Lung (tissue), 12 donors: Measurements from ENCODE around the gene DCDC2C. TPM values are rescaled to one million over a fixed set of nuclear protein-coding genes. Genes with fewer than 3 reads are reported as not detected.
A peak's percentile ranks its signal among the peaks of the same experiment; 100 is the strongest.

Source experiments
- ATAC-seq: fragments of 200-7000 bp; cut with Tn5 transposase; one replicate; pipeline ENCODE4 v1.9.1; 2020; ENCODE audit warnings: moderate number of reproducible peaks; ENCODE audit not compliant: insufficient read depth, low FRiP score
- DNase-seq, 3 donors: peaks; one replicate each; pipeline ENCODE4 v3.0.0-alpha.2; 2013 to 2017
- H3K27ac ChIP-seq, 2 donors: one replicate each; pipeline ENCODE4 v1.5.1; 2013; ENCODE audit warnings: mild to moderate bottlenecking in 2 of 2, moderate library complexity in 2 of 2, control low read depth in 1 of 2, inconsistent platforms in 1 of 2, low read depth in 1 of 2, low read length in 1 of 2
- H3K27me3 ChIP-seq, 3 donors: one replicate each; pipeline ENCODE4 v1.5.1; 2013; ENCODE audit warnings: low read length in 2 of 3; ENCODE audit not compliant: control insufficient read depth in 3 of 3, insufficient read depth in 3 of 3
- H3K36me3 ChIP-seq, 4 donors: one replicate each; pipeline ENCODE4 v1.5.1; 2013; ENCODE audit warnings: low read length in 4 of 4, mild to moderate bottlenecking in 1 of 4, moderate library complexity in 1 of 4; ENCODE audit not compliant: control insufficient read depth in 4 of 4, insufficient read depth in 4 of 4
- H3K4me1 ChIP-seq, 5 donors: one replicate each; pipeline ENCODE4 v1.5.1; 2013; ENCODE audit warnings: low read length in 5 of 5, mild to moderate bottlenecking in 2 of 5, moderate library complexity in 1 of 5; ENCODE audit not compliant: control insufficient read depth in 5 of 5, insufficient read depth in 5 of 5
- H3K4me3 ChIP-seq: one replicate; pipeline ENCODE4 v1.5.1; 2013; ENCODE audit warnings: mild to moderate bottlenecking, control low read depth, moderate library complexity
- H3K9ac ChIP-seq, 2 donors: one replicate each; pipeline ENCODE4 v1.5.1; 2013; ENCODE audit warnings: low read length in 2 of 2, control low read depth in 1 of 2; ENCODE audit not compliant: insufficient read depth in 1 of 2
- H3K9me3 ChIP-seq, 4 donors: one replicate each; pipeline ENCODE4 v1.5.1; 2013; ENCODE audit warnings: low read length in 3 of 4, mild to moderate bottlenecking in 1 of 4, moderate library complexity in 1 of 4; ENCODE audit not compliant: control insufficient read depth in 4 of 4, insufficient read depth in 3 of 4
- CTCF ChIP-seq: IDR thresholded peaks from 2 replicates; pipeline ENCODE4 v1.5.1; 2012; ENCODE audit warnings: mild to moderate bottlenecking; ENCODE audit errors: control extremely low read depth, extremely low read depth
- WGBS, 2 donors: extraction: QIAGEN DNeasy Blood & Tissue Kit; methylation state at CpG; one replicate each; pipeline ENCODE4 v1.1.7; 2013; 5-methylcytosine and 5-hydroxymethylcytosine counted together
- polyA plus RNA-seq, 2 donors: library from polyadenylated mRNA; stranded (reverse); fragments of 200-250 nt; gene quantifications; one replicate each; pipeline ENCODE4 v1.2.1, GENCODE V29; 2013
- total RNA-seq, 2 donors: library from RNA; depleted of rRNA in 1 of 2; stranded (reverse); fragments of >200 nt in 1 of 2; gene quantifications; one replicate each; pipeline ENCODE4 v1.2.1, GENCODE V29; 2014 to 2021
- donor health status: control.
- donor health status: control.
- donor health status: Bipolar disorder and iron deficiency.
- donor health status: healthy.
- donor health status: DM: yes; HTN: yes; CAD: no.

Gene DCDC2C
- total and polyA plus RNA-seq, 4 donors: 0.37 TPM; not detected in 3

- Histone ChIP-seq H3K27ac (no peak overlapping the region), H3K9ac (no peak overlapping the region), H3K36me3 (no peaks in the 10 kb centered on the region), H3K9me3 (no peaks in the 10 kb centered on the region), H3K27me3 (no peaks in the 10 kb centered on the region), H3K4me1 (no peaks in the 10 kb centered on the region), H3K4me3 (no peak overlapping the region)
- ATAC-seq: no peak
- no peak for DNase-seq
- TF ChIP-seq CTCF: no peak
- 84 to 89% methylated on average over 4 of the region's 4 CpGs for whole genome bisulfite sequencing, 2 donors
Observed at GRCh38 chr2:3801506-3801905, 98.1 kb downstream of the DCDC2C start.

- Histone ChIP-seq H3K4me1 (no peaks in the 10 kb centered on the region), H3K9ac (no peak overlapping the region), H3K9me3 (no peaks in the 10 kb centered on the region), H3K4me3 (no peak overlapping the region), H3K36me3 (no peaks in the 10 kb centered on the region), H3K27ac (no peak overlapping the region), H3K27me3 (no peaks in the 10 kb centered on the region)
- TF ChIP-seq CTCF: no peak
- ATAC-seq (no peak), DNase-seq (peak in 1 of 3 donors; percentile 27)
- WGBS, 2 donors: 56 to 63% methylated on average over 15 of the region's 15 CpGs
Observed at GRCh38 chr2:3805201-3805939, 102.0 kb downstream of the DCDC2C start.

- Histone ChIP-seq H3K9ac (no peak overlapping the region), H3K27me3 (no peaks in the 10 kb centered on the region), H3K4me3 (no peak overlapping the region), H3K27ac (no peak overlapping the region), H3K9me3 (no peaks in the 10 kb centered on the region), H3K4me1 (no peaks in the 10 kb centered on the region), H3K36me3 (no peaks in the 10 kb centered on the region)
- DNase-seq (no peak), ATAC-seq (no peak)
- TF ChIP-seq CTCF: no peak
- 77 to 84% methylated on average over 10 of the region's 10 CpGs for WGBS, 2 donors
Observed at GRCh38 chr2:3806168-3806567, 102.8 kb downstream of the DCDC2C start.

GRCh38 chr2:3806730-3807129 is 103.4 kb downstream of the DCDC2C start:
- WGBS, 2 donors: 92 to 95% methylated on average over 7 of the region's 7 CpGs
- no peaks in the 10 kb centered on the region for H3K27me3 ChIP-seq
- no peaks in the 10 kb centered on the region for H3K36me3 ChIP-seq
- H3K9me3 ChIP-seq: no peaks in the 10 kb centered on the region
- no peak overlapping the region for H3K4me3 ChIP-seq
- TF ChIP-seq CTCF: no peak
- no peak for DNase-seq
- H3K27ac ChIP-seq: no peak overlapping the region
- no peaks in the 10 kb centered on the region for H3K4me1 ChIP-seq
- no peak for ATAC-seq
- H3K9ac ChIP-seq: no peak overlapping the region
